ENCODE results near the gene HSFX4.

GRCh38 chrX:149948016-149948415, 18.6 kb downstream of the HSFX4 start:
- TF ChIP-seq CTCF (IDR thresholded peaks at IDR 0.05) (no peak), POLR2A (IDR thresholded peaks at IDR 0.05) (no peak)
